Renal cortex interstitium (tissue), 15 donors: ENCODE data around the gene CRTC3. TPM values are rescaled to one million over a fixed set of nuclear protein-coding genes. Genes with fewer than 3 reads are reported as not detected.
"Not testable (repeated sequence)": the region's sequence is repeated elsewhere in the genome, so short reads cannot be mapped to it uniquely, and the experiment has no call there.

Source experiments
- DNase-seq, 11 donors: peaks; one replicate each; pipeline ENCODE4 v3.0.0-alpha.2; 2013; ENCODE audit warnings: low read depth in 9 of 11, low spot score in 4 of 11; ENCODE audit errors: extremely low read depth in 1 of 11
- long read RNA-seq, 16 experiments: transcript quantifications; one replicate each; lab custom pipeline, GENCODE V29; 2026
- polyA plus RNA-seq, 3 donors: library from polyadenylated mRNA; unstranded; fragments of 120-200 nt; gene quantifications; one replicate each; pipeline ENCODE4 v1.2.1, GENCODE V29; 2013; ENCODE audit not compliant: insufficient read length in 3 of 3

The CRTC3 gene
- polyA plus RNA-seq: 10 to 100 TPM; 29.1 to 35.4 (median 32.5) TPM
- long read RNA-seq, donor 1, partial matches to known transcripts: 18 of 19 reads
- long read RNA-seq, donor 1, other reads (novel, unspliced or antisense): 0 of 19 reads
- long read RNA-seq, donor 2: 0 reads
- long read RNA-seq, donor 3, full-length matches to known transcripts: 1 of 1 reads
- long read RNA-seq, donor 3, partial matches to known transcripts: 0 of 1 reads
- long read RNA-seq, donor 3, other reads (novel, unspliced or antisense): 0 of 1 reads
- long read RNA-seq, donor 4, partial matches to known transcripts: 9 of 10 reads
- long read RNA-seq, donor 4, other reads (novel, unspliced or antisense): 0 of 10 reads
- long read RNA-seq, donor 5: 0 reads
- long read RNA-seq, donor 6, full-length matches to known transcripts: 1 of 1 reads
- long read RNA-seq, donor 6, partial matches to known transcripts: 0 of 1 reads
- long read RNA-seq, donor 6, other reads (novel, unspliced or antisense): 0 of 1 reads
- long read RNA-seq, donor 7, full-length matches to known transcripts: 2 of 21 reads
- long read RNA-seq, donor 7, partial matches to known transcripts: 19 of 21 reads
- long read RNA-seq, donor 7, other reads (novel, unspliced or antisense): 0 of 21 reads
- long read RNA-seq, donor 8: 0 reads
- long read RNA-seq, donor 9, partial matches to known transcripts: 0 of 2 reads
- long read RNA-seq, donor 9, other reads (novel, unspliced or antisense): 0 of 2 reads
- long read RNA-seq, donor 10: 0 reads
- long read RNA-seq, donor 11: 0 reads
- long read RNA-seq, donor 12: 0 reads
- long read RNA-seq, donor 13: 0 reads
- long read RNA-seq, donor 14, partial matches to known transcripts: 8 of 9 reads
- long read RNA-seq, donor 14, other reads (novel, unspliced or antisense): 0 of 9 reads
- long read RNA-seq, donor 15, partial matches to known transcripts: 6 of 6 reads
- long read RNA-seq, donor 15, other reads (novel, unspliced or antisense): 0 of 6 reads
- long read RNA-seq, donor 16, full-length matches to known transcripts: 5 of 5 reads
- long read RNA-seq, donor 16, partial matches to known transcripts: 0 of 5 reads
- long read RNA-seq, donor 16, other reads (novel, unspliced or antisense): 0 of 5 reads

- peak in 3 of 11 donors; percentile 28 to 49 (median 48) for DNase-seq
Observed at GRCh38 chr15:90529371-90530249, at the start of gene CRTC3. Gene CRTC3 (plus strand): TSS chr15:90529923. CDS start chr15:90530072, 149 bp downstream.

- no peak for DNase-seq
Observed at GRCh38 chr15:90481023-90481422, 48.7 kb upstream of the CRTC3 start.

- peak in 10 of 11 donors; percentile 32 to 62 (median 48) for DNase-seq
Observed at GRCh38 chr15:90482124-90483011, 47.4 kb upstream of the CRTC3 start.

- no peak for DNase-seq
Observed at GRCh38 chr15:90483012-90483307, 46.8 kb upstream of the CRTC3 start.

- no peak for DNase-seq
Observed at GRCh38 chr15:90483637-90484036, 46.1 kb upstream of the CRTC3 start.

GRCh38 chr15:90487186-90487585 is 42.5 kb upstream of the CRTC3 start:
- DNase-seq: no peak

- no peak for DNase-seq
Observed at GRCh38 chr15:90489514-90489913, 40.2 kb upstream of the CRTC3 start.

- no peak for DNase-seq
Observed at GRCh38 chr15:90489944-90490343, 39.8 kb upstream of the CRTC3 start.

- DNase-seq: no peak
Observed at GRCh38 chr15:90493647-90494046, 36.1 kb upstream of the CRTC3 start.

- DNase-seq: no peak
Observed at GRCh38 chr15:90495067-90495466, 34.7 kb upstream of the CRTC3 start.

GRCh38 chr15:90496791-90497190 is 32.9 kb upstream of the CRTC3 start:
- DNase-seq: no peak

GRCh38 chr15:90497376-90497775 is 32.3 kb upstream of the CRTC3 start:
- no peak for DNase-seq

- DNase-seq: no peak
Observed at GRCh38 chr15:90497912-90498311, 31.8 kb upstream of the CRTC3 start.

GRCh38 chr15:90500171-90500570 is 29.6 kb upstream of the CRTC3 start:
- DNase-seq: no peak

GRCh38 chr15:90501898-90502297 is 27.8 kb upstream of the CRTC3 start:
- no peak for DNase-seq

- DNase-seq: not testable (repeated sequence)
Observed at GRCh38 chr15:90510781-90511180, 18.9 kb upstream of the CRTC3 start.

- not testable (repeated sequence) for DNase-seq
Observed at GRCh38 chr15:90511211-90511618, 18.5 kb upstream of the CRTC3 start.

GRCh38 chr15:90512276-90512675 is 17.4 kb upstream of the CRTC3 start:
- no peak for DNase-seq
